Astrocyte (in vitro differentiated cells and primary cell): ENCODE results near the gene SIRT6.
"Not testable (repeated sequence)": the region's sequence is repeated elsewhere in the genome, so short reads cannot be mapped to it uniquely, and the experiment has no call there.

Experiments used
- CTCF ChIP-seq: IDR thresholded peaks from 2 replicates; pipeline ENCODE4 v1.5.1; 2011; ENCODE audit warnings: low read depth, mild to moderate bottlenecking, inconsistent platforms, low read length, moderate library complexity; ENCODE audit not compliant: insufficient read depth
- EZH2 ChIP-seq: IDR thresholded peaks from 2 replicates; pipeline ENCODE4 v1.6.1; 2012; ENCODE audit warnings: mild to moderate bottlenecking, low read length, inconsistent platforms; ENCODE audit not compliant: insufficient read depth

- TF ChIP-seq EZH2, CTCF: not testable (repeated sequence)
Measured at GRCh38 chr19:4127322-4127721, 55.0 kb downstream of the SIRT6 start.
